PC-3 (cell line): Measurements from ENCODE around the gene SMIM36.

Experiments used
- EZH2phosphoT487 ChIP-seq: fragments of 300-600 bp; sonication (generic); IDR thresholded peaks from 2 replicates; pipeline ENCODE4 v1.6.1; 2018; ENCODE audit warnings: mild to moderate bottlenecking, antibody characterized with exemption, low read length, borderline replicate concordance
- TF ChIP-seq, protein P1 (sequence below): fragments of 300-600 bp; sonication (generic); conservative IDR thresholded peaks from 2 replicates; pipeline ENCODE4 v1.5.1; 2017; ENCODE audit warnings: antibody characterized with exemption, low read depth, mild to moderate bottlenecking, low read length

GRCh38 chr17:55545806-55546205 lies 34.6 kb upstream of the SMIM36 start:
- TF ChIP-seq, protein P1, sequence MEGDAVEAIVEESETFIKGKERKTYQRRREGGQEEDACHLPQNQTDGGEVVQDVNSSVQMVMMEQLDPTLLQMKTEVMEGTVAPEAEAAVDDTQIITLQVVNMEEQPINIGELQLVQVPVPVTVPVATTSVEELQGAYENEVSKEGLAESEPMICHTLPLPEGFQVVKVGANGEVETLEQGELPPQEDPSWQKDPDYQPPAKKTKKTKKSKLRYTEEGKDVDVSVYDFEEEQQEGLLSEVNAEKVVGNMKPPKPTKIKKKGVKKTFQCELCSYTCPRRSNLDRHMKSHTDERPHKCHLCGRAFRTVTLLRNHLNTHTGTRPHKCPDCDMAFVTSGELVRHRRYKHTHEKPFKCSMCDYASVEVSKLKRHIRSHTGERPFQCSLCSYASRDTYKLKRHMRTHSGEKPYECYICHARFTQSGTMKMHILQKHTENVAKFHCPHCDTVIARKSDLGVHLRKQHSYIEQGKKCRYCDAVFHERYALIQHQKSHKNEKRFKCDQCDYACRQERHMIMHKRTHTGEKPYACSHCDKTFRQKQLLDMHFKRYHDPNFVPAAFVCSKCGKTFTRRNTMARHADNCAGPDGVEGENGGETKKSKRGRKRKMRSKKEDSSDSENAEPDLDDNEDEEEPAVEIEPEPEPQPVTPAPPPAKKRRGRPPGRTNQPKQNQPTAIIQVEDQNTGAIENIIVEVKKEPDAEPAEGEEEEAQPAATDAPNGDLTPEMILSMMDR: no peak
- TF ChIP-seq EZH2phosphoT487: no peak
